NCI-H187 (cell line): Measurements from ENCODE around the gene BOD1L2.

ENCODE experiments used
- DNase-seq, 2 experiments: peaks; one replicate each; lab custom pipeline; 2025; lab: John Stamatoyannopoulos, UW

Gene BOD1L2

GRCh38 chr18:57150081-57150480 is 3.2 kb downstream of the BOD1L2 start:
- no peak for DNase-seq

- no peak for DNase-seq
Observed at GRCh38 chr18:57150828-57151227, 3.9 kb downstream of the BOD1L2 start.

- DNase-seq: no peak
Observed at GRCh38 chr18:57154191-57154830, 7.4 kb downstream of the BOD1L2 start.

- DNase-seq: no peak
Observed at GRCh38 chr18:57164401-57164800, 17.5 kb downstream of the BOD1L2 start.

GRCh38 chr18:57167617-57168308 is 20.9 kb downstream of the BOD1L2 start:
- DNase-seq: no peak

GRCh38 chr18:57171026-57171425 is 24.1 kb downstream of the BOD1L2 start:
- DNase-seq: no peak

GRCh38 chr18:57175532-57175931 is 28.6 kb downstream of the BOD1L2 start:
- no peak for DNase-seq

- no peak for DNase-seq
Observed at GRCh38 chr18:57185434-57185833, 38.5 kb downstream of the BOD1L2 start.

GRCh38 chr18:57188851-57189557 is 42.1 kb downstream of the BOD1L2 start:
- no peak for DNase-seq

- DNase-seq: no peak
Observed at GRCh38 chr18:57190026-57190425, 43.1 kb downstream of the BOD1L2 start.

- no peak for DNase-seq
Observed at GRCh38 chr18:57194070-57194469, 47.2 kb downstream of the BOD1L2 start.

- DNase-seq: no peak
Observed at GRCh38 chr18:57194622-57195021, 47.7 kb downstream of the BOD1L2 start.

- DNase-seq: no peak
Observed at GRCh38 chr18:57195341-57195740, 48.5 kb downstream of the BOD1L2 start.

- no peak for DNase-seq
Observed at GRCh38 chr18:57197261-57197660, 50.4 kb downstream of the BOD1L2 start.

GRCh38 chr18:57198073-57198472 is 51.2 kb downstream of the BOD1L2 start:
- no peak for DNase-seq
